Fibroblast of lung (primary cell): ENCODE results near the gene TUFT1. TPM values are rescaled to one million over a fixed set of nuclear protein-coding genes. Genes with fewer than 3 reads are reported as not detected.
A peak's percentile ranks its signal among the peaks of the same experiment; 100 is the strongest.

Source experiments
- DNase-seq, 2 donors: peaks; one replicate each; pipeline versions ENCODE4 v3.0.0 to v3.0.0-alpha.2; 2010; ENCODE audit warnings: low read depth in 2 of 2
- H2AFZ ChIP-seq: 2 replicates; pipeline ENCODE4 v1.5.1; 2012; ENCODE audit warnings: low read length, control low read depth, inconsistent platforms
- H3K27ac ChIP-seq: 2 replicates; pipeline ENCODE4 v1.5.1; 2011; ENCODE audit warnings: low read length, control low read depth; ENCODE audit not compliant: insufficient read depth
- H3K27me3 ChIP-seq: 2 replicates; pipeline ENCODE4 v1.5.1; 2011; ENCODE audit warnings: mild to moderate bottlenecking, low read length; ENCODE audit not compliant: control insufficient read depth, insufficient read depth
- H3K36me3 ChIP-seq: 2 replicates; pipeline ENCODE4 v1.5.1; 2011; ENCODE audit warnings: low read length; ENCODE audit not compliant: control insufficient read depth, insufficient read depth
- H3K4me1 ChIP-seq: 2 replicates; pipeline ENCODE4 v1.5.1; 2011; ENCODE audit warnings: low read length; ENCODE audit not compliant: control insufficient read depth, insufficient read depth; ENCODE audit errors: extremely low read depth
- H3K4me2 ChIP-seq: 2 replicates; pipeline ENCODE4 v1.5.1; 2011; ENCODE audit warnings: low read length, control low read depth; ENCODE audit not compliant: insufficient read depth; ENCODE audit errors: extremely low read depth
- H3K4me3 ChIP-seq, 4 experiments: fragments of 200-600 bp in 1 of 4; sonication (generic) in 1 of 4; replicated peaks in 1 of 4; 2 replicates each; pipeline ENCODE4 v1.5.1; 2011 to 2016; ENCODE audit warnings: low read length in 4 of 4, low read depth in 3 of 4, mild to moderate bottlenecking in 3 of 4, control low read depth in 2 of 4, inconsistent platforms in 1 of 4, mixed read lengths in 1 of 4; ENCODE audit not compliant: insufficient read depth in 1 of 4; ENCODE audit errors: control extremely low read depth in 1 of 4
- H3K79me2 ChIP-seq: 2 replicates; pipeline ENCODE4 v1.5.1; 2012; ENCODE audit warnings: mild to moderate bottlenecking, low read length, inconsistent platforms; ENCODE audit not compliant: control insufficient read depth, insufficient read depth
- H3K9ac ChIP-seq: 2 replicates; pipeline ENCODE4 v1.5.1; 2011; ENCODE audit warnings: mild to moderate bottlenecking, low read length, control low read depth; ENCODE audit not compliant: insufficient read depth
- H3K9me3 ChIP-seq: 2 replicates; pipeline ENCODE4 v1.5.1; 2012; ENCODE audit warnings: low read depth, low read length; ENCODE audit not compliant: control insufficient read depth, insufficient read depth
- H4K20me1 ChIP-seq: 2 replicates; pipeline ENCODE4 v1.5.1; 2011; ENCODE audit warnings: low read length; ENCODE audit not compliant: control insufficient read depth, insufficient read depth; ENCODE audit errors: extremely low read depth
- EZH2 ChIP-seq: IDR thresholded peaks from 2 replicates; pipeline ENCODE4 v1.5.1; 2012; ENCODE audit warnings: low read length, control low read depth, mild to moderate bottlenecking; ENCODE audit errors: missing control alignments
- polyA plus RNA-seq, 2 donors: library from polyadenylated mRNA; depleted of rRNA in 1 of 2; stranded (reverse) in 1 of 2; unstranded in 1 of 2; fragments of >200 nt; gene quantifications; 2 replicates each; pipeline ENCODE4 v1.2.1, GENCODE V29; 2011 to 2012; ENCODE audit warnings: missing spikeins in 1 of 2
- total RNA-seq: library from RNA; depleted of rRNA; stranded (reverse); fragments of >200 nt; gene quantifications from 2 replicates; pipeline ENCODE4 v1.2.1, GENCODE V29; 2014
- TF ChIP-seq, protein P1 (sequence below), 2 donors: IDR thresholded peaks in 1 of 2; conservative IDR thresholded peaks in 1 of 2; 1 replicate in 1 of 2; 2 replicates in 1 of 2; pipeline ENCODE4 v1.5.1; 2011 to 2012; ENCODE audit warnings: low read length in 2 of 2, control low read depth in 1 of 2, inconsistent platforms in 1 of 2, low read depth in 1 of 2, mild to moderate bottlenecking in 1 of 2

TUFT1 gene
- total and polyA plus RNA-seq, 2 donors (not counting 1 experiment from before 2014, with no cell fraction given): 18.2 to 24.7 TPM

GRCh38 chr1:151502035-151502700 lies 37.9 kb upstream of the TUFT1 start:
- no peaks in the 10 kb centered on the region for H3K36me3 ChIP-seq
- H3K4me1 ChIP-seq: no peaks in the 10 kb centered on the region
- H3K9me3 ChIP-seq: no peaks in the 10 kb centered on the region
- no peak overlapping the region for H3K4me3 ChIP-seq
- no peak for DNase-seq
- no peaks in the 10 kb centered on the region for H3K79me2 ChIP-seq
- H4K20me1 ChIP-seq: no peaks in the 10 kb centered on the region
- H2AFZ ChIP-seq: no peak overlapping the region
- no peak overlapping the region for H3K4me2 ChIP-seq
- H3K27ac ChIP-seq: no peak overlapping the region
- H3K27me3 ChIP-seq: no peaks in the 10 kb centered on the region
- TF ChIP-seq, protein P1, sequence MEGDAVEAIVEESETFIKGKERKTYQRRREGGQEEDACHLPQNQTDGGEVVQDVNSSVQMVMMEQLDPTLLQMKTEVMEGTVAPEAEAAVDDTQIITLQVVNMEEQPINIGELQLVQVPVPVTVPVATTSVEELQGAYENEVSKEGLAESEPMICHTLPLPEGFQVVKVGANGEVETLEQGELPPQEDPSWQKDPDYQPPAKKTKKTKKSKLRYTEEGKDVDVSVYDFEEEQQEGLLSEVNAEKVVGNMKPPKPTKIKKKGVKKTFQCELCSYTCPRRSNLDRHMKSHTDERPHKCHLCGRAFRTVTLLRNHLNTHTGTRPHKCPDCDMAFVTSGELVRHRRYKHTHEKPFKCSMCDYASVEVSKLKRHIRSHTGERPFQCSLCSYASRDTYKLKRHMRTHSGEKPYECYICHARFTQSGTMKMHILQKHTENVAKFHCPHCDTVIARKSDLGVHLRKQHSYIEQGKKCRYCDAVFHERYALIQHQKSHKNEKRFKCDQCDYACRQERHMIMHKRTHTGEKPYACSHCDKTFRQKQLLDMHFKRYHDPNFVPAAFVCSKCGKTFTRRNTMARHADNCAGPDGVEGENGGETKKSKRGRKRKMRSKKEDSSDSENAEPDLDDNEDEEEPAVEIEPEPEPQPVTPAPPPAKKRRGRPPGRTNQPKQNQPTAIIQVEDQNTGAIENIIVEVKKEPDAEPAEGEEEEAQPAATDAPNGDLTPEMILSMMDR (conservative IDR thresholded peaks at IDR 0.05 in 1 of 2, IDR thresholded peaks at IDR 0.05 in 1 of 2; ENCODE audit: low read depth in 1 of 2, low read length in 2 of 2): no peak
- TF ChIP-seq EZH2: no peak
- H3K9ac ChIP-seq: no peak overlapping the region

- Histone ChIP-seq H3K9me3 (no peaks in the 10 kb centered on the region), H3K27ac (no peak overlapping the region), H3K4me2 (no peak overlapping the region), H3K36me3 (no peaks in the 10 kb centered on the region), H3K79me2 (no peaks in the 10 kb centered on the region), H3K4me3 (no peak overlapping the region), H3K9ac (no peak overlapping the region), H4K20me1 (no peaks in the 10 kb centered on the region), H2AFZ (no peak overlapping the region), H3K27me3 (no peaks in the 10 kb centered on the region), H3K4me1 (no peaks in the 10 kb centered on the region)
- no peak for DNase-seq
- TF ChIP-seq EZH2: no peak
- TF ChIP-seq, protein P1 (conservative IDR thresholded peaks at IDR 0.05 in 1 of 2, IDR thresholded peaks at IDR 0.05 in 1 of 2; ENCODE audit: low read depth in 1 of 2, low read length in 2 of 2): no peak
Observed at GRCh38 chr1:151502859-151503780, 37.0 kb upstream of the TUFT1 start.

GRCh38 chr1:151504252-151504651 lies 35.9 kb upstream of the TUFT1 start:
- Histone ChIP-seq H4K20me1 (no peaks in the 10 kb centered on the region), H3K4me3 (no peak overlapping the region), H3K79me2 (no peaks in the 10 kb centered on the region), H3K27ac (no peak overlapping the region), H3K4me1 (no peaks in the 10 kb centered on the region), H3K36me3 (no peaks in the 10 kb centered on the region), H3K9me3 (no peaks in the 10 kb centered on the region), H3K4me2 (no peak overlapping the region), H3K27me3 (no peaks in the 10 kb centered on the region), H2AFZ (no peak overlapping the region), H3K9ac (no peak overlapping the region)
- DNase-seq: peak in 1 of 2 donors; percentile 16
- no peak for TF ChIP-seq EZH2
- TF ChIP-seq, protein P1 (conservative IDR thresholded peaks at IDR 0.05 in 1 of 2, IDR thresholded peaks at IDR 0.05 in 1 of 2; ENCODE audit: low read depth in 1 of 2, low read length in 2 of 2): no peak
